IMR-90 (cell line): ENCODE data around the gene SPAG9. TPM values are rescaled to one million over a fixed set of nuclear protein-coding genes. Genes with fewer than 3 reads are reported as not detected.
A peak's percentile ranks its signal among the peaks of the same experiment; 100 is the strongest.

Experiments used
- ATAC-seq: fragments of 200-7000 bp; cut with Tn5 transposase; 2 replicates; pipeline ENCODE4 v1.9.1; 2020; ENCODE audit warnings: low read depth, mild to moderate bottlenecking, moderate library complexity
- BruUV-seq: library from RNA; stranded (reverse); fragments of 400-500 nt; replicated peaks from 2 replicates; lab custom pipeline; 2021; lab: Mats Ljungman, UMichigan
- CTCF ChIA-PET: fragments of 300-600 bp; formaldehyde crosslinking; extraction: SDS; loops from one replicate; lab custom pipeline; 2021; ENCODE audit warnings: antibody characterized with exemption; lab: Yijun Ruan, JAX
- POLR2A ChIA-PET: fragments of 300-600 bp; sonication (Branson Sonifier 250); formaldehyde crosslinking; loops from one replicate; lab custom pipeline; 2022; ENCODE audit warnings: antibody characterized with exemption; ENCODE audit not compliant: unreplicated experiment; lab: Charles Lee
- DNase-seq: peaks from one replicate; pipeline ENCODE4 v3.0.0; 2013
- H2AFZ ChIP-seq: replicated peaks from 2 replicates; pipeline ENCODE3; 2013; ENCODE audit warnings: low read length, mild to moderate bottlenecking; ENCODE audit not compliant: poor library complexity
- H2AK5ac ChIP-seq: 2 replicates; pipeline ENCODE4 v1.6.1; 2013; ENCODE audit warnings: low read depth, low read length, inconsistent platforms
- H2AK9ac ChIP-seq: replicated peaks from 2 replicates; pipeline ENCODE3; 2013; ENCODE audit warnings: mild to moderate bottlenecking, low read depth, low read length, moderate library complexity; ENCODE audit not compliant: poor library complexity
- H2BK120ac ChIP-seq: 2 replicates; pipeline ENCODE4 v1.6.1; 2013; ENCODE audit warnings: low read depth, low read length, inconsistent platforms
- H2BK15ac ChIP-seq: 3 replicates; pipeline ENCODE4 v1.6.1; 2013; ENCODE audit warnings: low read depth, low read length, inconsistent platforms
- H2BK20ac ChIP-seq: 2 replicates; pipeline ENCODE4 v1.6.1; 2013; ENCODE audit warnings: low read depth, mild to moderate bottlenecking, inconsistent platforms, low read length, moderate library complexity
- H2BK5ac ChIP-seq: 2 replicates; pipeline ENCODE4 v1.6.1; 2013; ENCODE audit warnings: mild to moderate bottlenecking, low read depth, low read length, inconsistent platforms; ENCODE audit not compliant: poor library complexity, severe bottlenecking
- H3K14ac ChIP-seq: replicated peaks from 2 replicates; pipeline ENCODE4 v1.6.1; 2013; ENCODE audit warnings: low read depth, low read length, inconsistent platforms
- H3K18ac ChIP-seq: 2 replicates; pipeline ENCODE4 v1.6.1; 2013; ENCODE audit warnings: low read depth, low read length, control low read depth
- H3K23ac ChIP-seq: 2 replicates; pipeline ENCODE4 v1.6.1; 2013; ENCODE audit warnings: low read depth, low read length, inconsistent platforms
- H3K27ac ChIP-seq: 2 replicates; pipeline ENCODE4 v1.5.1; 2013; ENCODE audit warnings: mild to moderate bottlenecking, control low read depth, low read length; ENCODE audit not compliant: insufficient read depth
- H3K27me3 ChIP-seq: 2 replicates; pipeline ENCODE4 v1.6.1; 2013; ENCODE audit warnings: low read length; ENCODE audit not compliant: control insufficient read depth, insufficient read depth
- H3K36me3 ChIP-seq: 2 replicates; pipeline ENCODE4 v1.6.1; 2013; ENCODE audit warnings: low read length, mixed read lengths; ENCODE audit not compliant: control insufficient read depth, insufficient read depth
- H3K4ac ChIP-seq: 2 replicates; pipeline ENCODE4 v1.6.1; 2013; ENCODE audit warnings: low read depth, low read length, inconsistent platforms
- H3K4me1 ChIP-seq: 2 replicates; pipeline ENCODE4 v1.6.1; 2013; ENCODE audit warnings: low read length, mixed read lengths; ENCODE audit not compliant: control insufficient read depth, insufficient read depth
- H3K4me2 ChIP-seq: 2 replicates; pipeline ENCODE4 v1.6.1; 2013; ENCODE audit warnings: low read depth, mild to moderate bottlenecking, control low read depth, low read length, moderate library complexity
- H3K4me3 ChIP-seq: 2 replicates; pipeline ENCODE4 v1.5.1; 2013; ENCODE audit warnings: low read depth, mild to moderate bottlenecking, control low read depth, low read length, moderate library complexity; ENCODE audit not compliant: insufficient read depth
- H3K56ac ChIP-seq: 2 replicates; pipeline ENCODE4 v1.6.1; 2013; ENCODE audit warnings: low read length, inconsistent platforms; ENCODE audit not compliant: insufficient read depth; ENCODE audit errors: extremely low read depth
- H3K79me1 ChIP-seq, 2 experiments: 2 replicates each; pipeline ENCODE4 v1.6.1; 2013; ENCODE audit warnings: low read length in 2 of 2, inconsistent platforms in 1 of 2, low read depth in 1 of 2
- H3K9ac ChIP-seq: 2 replicates; pipeline ENCODE4 v1.6.1; 2013; ENCODE audit warnings: low read depth, low read length, control low read depth
- H3K9me1 ChIP-seq: 2 replicates; pipeline ENCODE4 v1.6.1; 2013; ENCODE audit warnings: low read length, inconsistent platforms; ENCODE audit not compliant: insufficient read depth
- H3K9me3 ChIP-seq: 2 replicates; pipeline ENCODE4 v1.6.1; 2013; ENCODE audit warnings: low read length; ENCODE audit not compliant: control insufficient read depth, insufficient read depth
- H4K20me1 ChIP-seq: 2 replicates; pipeline ENCODE4 v1.6.1; 2013; ENCODE audit warnings: low read length, inconsistent platforms; ENCODE audit not compliant: insufficient read depth
- H4K5ac ChIP-seq: 2 replicates; pipeline ENCODE4 v1.6.1; 2013; ENCODE audit warnings: mild to moderate bottlenecking, low read depth, low read length, control low read depth
- H4K8ac ChIP-seq, 2 experiments: 2 replicates each; pipeline ENCODE4 v1.6.1; 2013; ENCODE audit warnings: low read depth in 2 of 2, low read length in 2 of 2, control low read depth in 1 of 2, inconsistent platforms in 1 of 2
- H4K91ac ChIP-seq: 2 replicates; pipeline ENCODE4 v1.6.1; 2013; ENCODE audit warnings: low read depth, low read length, inconsistent platforms; ENCODE audit not compliant: insufficient read depth
- BHLHE40 ChIP-seq: fragments of 150-350 bp; IDR thresholded peaks from 2 replicates; pipeline ENCODE4 v1.6.1; 2016; ENCODE audit warnings: mild to moderate bottlenecking, low read depth, low read length
- CEBPB ChIP-seq: IDR thresholded peaks from 2 replicates; pipeline ENCODE4 v1.6.1; 2012; ENCODE audit warnings: low read depth, low read length, improper control_type of control experiment
- CHD1 ChIP-seq: IDR thresholded peaks from 2 replicates; pipeline ENCODE4 v1.6.1; 2012; ENCODE audit warnings: low read depth, low read length, improper control_type of control experiment
- CTCF ChIP-seq: conservative IDR thresholded peaks from 2 replicates; pipeline ENCODE4 v1.5.1; 2012; ENCODE audit warnings: mild to moderate bottlenecking, low read depth, low read length, improper control_type of control experiment
- ELK1 ChIP-seq: fragments of 150-350 bp; IDR thresholded peaks from 2 replicates; pipeline ENCODE4 v1.6.1; 2016; ENCODE audit warnings: low read depth, mild to moderate bottlenecking, low read length, moderate library complexity, borderline replicate concordance
- FOS ChIP-seq: fragments of 150-350 bp; IDR thresholded peaks from 2 replicates; pipeline ENCODE4 v1.6.1; 2016; ENCODE audit warnings: low read depth, low read length
- MAFK ChIP-seq: IDR thresholded peaks from 2 replicates; pipeline ENCODE4 v1.6.1; 2012; ENCODE audit warnings: low read depth, low read length, improper control_type of control experiment
- MAZ ChIP-seq: IDR thresholded peaks from 2 replicates; pipeline ENCODE4 v1.6.1; 2012; ENCODE audit warnings: low read depth, mild to moderate bottlenecking, low read length, improper control_type of control experiment, moderate library complexity, borderline replicate concordance
- MXI1 ChIP-seq: IDR thresholded peaks from 2 replicates; pipeline ENCODE4 v1.6.1; 2012; ENCODE audit warnings: low read depth, mild to moderate bottlenecking, low read length, moderate library complexity, borderline replicate concordance
- NFE2L2 ChIP-seq: fragments of 150-350 bp; IDR thresholded peaks from 2 replicates; pipeline ENCODE4 v1.6.1; 2016; ENCODE audit warnings: low read depth, mild to moderate bottlenecking, low read length
- POLR2A ChIP-seq: IDR thresholded peaks from 2 replicates; pipeline ENCODE4 v1.6.1; 2012; ENCODE audit warnings: mild to moderate bottlenecking, low read depth, low read length
- RAD21 ChIP-seq: IDR thresholded peaks from 2 replicates; pipeline ENCODE4 v1.6.1; 2012; ENCODE audit warnings: low read length, improper control_type of control experiment
- RCOR1 ChIP-seq: IDR thresholded peaks from 2 replicates; pipeline ENCODE4 v1.6.1; 2012; ENCODE audit warnings: mild to moderate bottlenecking, low read length, improper control_type of control experiment; ENCODE audit not compliant: insufficient replicate concordance
- RFX5 ChIP-seq: IDR thresholded peaks from 2 replicates; pipeline ENCODE4 v1.8.0; 2012; ENCODE audit warnings: low read depth, mild to moderate bottlenecking, low read length, moderate library complexity
- SMC3 ChIP-seq: fragments of 150-350 bp; IDR thresholded peaks from 2 replicates; pipeline ENCODE4 v1.6.1; 2016; ENCODE audit warnings: low read depth, mild to moderate bottlenecking, antibody characterized with exemption, low read length, moderate library complexity
- USF2 ChIP-seq: fragments of 150-350 bp; IDR thresholded peaks from 2 replicates; pipeline ENCODE4 v1.6.1; 2017; ENCODE audit warnings: mild to moderate bottlenecking, antibody characterized with exemption, low read length, low read depth
- WGBS, 2 experiments: methylation state at CpG; one replicate each; pipeline versions ENCODE4 v1.1.5 to v1.1.7; 2013; ENCODE audit warnings: missing lambda C conversion rate in 2 of 2; ENCODE audit not compliant: insufficient read length in 1 of 2; ENCODE audit errors: extremely low coverage in 2 of 2; 5-methylcytosine and 5-hydroxymethylcytosine counted together
- dilution Hi-C: fragments of 300-500 bp; cut with HindIII; formaldehyde crosslinking; loops from one replicate; pipeline ENCODE4 v1.14.3; 2018; ENCODE audit warnings: low sequenced_read_pairs; ENCODE audit not compliant: unreplicated experiment
- in situ Hi-C: fragments of 300-500 bp; cut with MboI; formaldehyde crosslinking; loops from 3 replicates; pipeline ENCODE4 v1.14.3; 2019; ENCODE audit warnings: low sequenced_read_pairs, inconsistent platforms, mixed read lengths
- intact Hi-C: fragments of 100-400 bp; cut with micrococcal nuclease; formaldehyde crosslinking; loops from 2 replicates; pipeline ENCODE4 v1.10.0; 2022
- polyA plus RNA-seq, 3 experiments: library from polyadenylated mRNA; depleted of rRNA; stranded (reverse); fragments of >200 nt; gene quantifications; 2 replicates each; pipeline ENCODE4 v1.2.3, GENCODE V29; 2012; ENCODE audit warnings: low replicate concordance in 1 of 3
- total RNA-seq: library from RNA; depleted of rRNA; stranded (reverse); fragments of >200 nt; gene quantifications from 2 replicates; pipeline ENCODE4 v1.2.3, GENCODE V29; 2012

The SPAG9 gene
- total and polyA plus RNA-seq, 2 of the 4 experiments (the other 2 are of a cell fraction) = 26.7 to 75.5 TPM

GRCh38 chr17:51169340-51169739 is 48.7 kb upstream of the SPAG9 start:
- Histone ChIP-seq H3K23ac (peak overlapping the region; percentile 19; the same call in 1 of the 2 replicates), H3K14ac (no peak overlapping the region), H3K9ac (no peak overlapping the region), H2AK9ac (no peak overlapping the region), H2AK5ac (no peak overlapping the region), H4K91ac (no peak overlapping the region), H3K27me3 (no peaks in the 10 kb centered on the region), H4K20me1 (peaks cover 19% of the 10 kb centered on the region), H2BK20ac (no peak overlapping the region), H3K4me2 (no peak overlapping the region), H3K79me1 (peaks cover 27 to 53% of the 10 kb centered on the region in 2 experiments), H3K4ac (no peak overlapping the region), H3K9me3 (no peaks in the 10 kb centered on the region), H3K4me1 (peaks cover 8% of the 10 kb centered on the region; the same call in 1 of the 2 replicates), H2BK120ac (no peak overlapping the region), H4K8ac (no peak overlapping the region), H2BK5ac (no peak overlapping the region), H3K9me1 (peaks cover 13% of the 10 kb centered on the region; the same call in 1 of the 2 replicates), H4K5ac (no peak overlapping the region), H3K56ac (no peak overlapping the region), H3K4me3 (no peak overlapping the region), H3K27ac (no peak overlapping the region), H2BK15ac (no peak overlapping the region), H3K36me3 (peaks cover 29% of the 10 kb centered on the region), H3K18ac (no peak overlapping the region), H2AFZ (no peak overlapping the region)
- intact Hi-C loops (loop anchor here (5.0 kb wide), 1 partner anchor 368 kb away; no protein-coding TSS in a partner anchor), dilution Hi-C loops (no loop called here), in situ Hi-C loops (no loop called here)
- DNase-seq (peak; percentile 45), ATAC-seq (no peak)
- CTCF ChIA-PET = no interaction called here
- TF ChIP-seq CEBPB = no peak
- no peak for TF ChIP-seq SMC3
- no peak for TF ChIP-seq CTCF
- TF ChIP-seq ELK1 = no peak
- no peak for TF ChIP-seq FOS
- TF ChIP-seq BHLHE40 = no peak
- no peak for TF ChIP-seq RFX5
- no peak for TF ChIP-seq RAD21
- no peak for TF ChIP-seq POLR2A
- no peak for TF ChIP-seq CHD1
- no peak for TF ChIP-seq MAZ
- no peak for TF ChIP-seq NFE2L2
- no peak for TF ChIP-seq USF2
- TF ChIP-seq MXI1 = no peak
- TF ChIP-seq MAFK = no peak
- no peak for TF ChIP-seq RCOR1
- no TSS peak for BruUV-seq
- WGBS, 2 experiments = no CpG with 5 or more reads among the region's 1 CpG
- POLR2A ChIA-PET = no interaction called here
